ENCODE results near the gene RABGAP1L. TPM values are rescaled to one million over a fixed set of nuclear protein-coding genes. Genes with fewer than 3 reads are reported as not detected.

RABGAP1L gene
- total and polyA plus RNA-seq, 2 of the 4 experiments (the other 2 are of a cell fraction): 7.9 to 26.7 TPM

DNA sequence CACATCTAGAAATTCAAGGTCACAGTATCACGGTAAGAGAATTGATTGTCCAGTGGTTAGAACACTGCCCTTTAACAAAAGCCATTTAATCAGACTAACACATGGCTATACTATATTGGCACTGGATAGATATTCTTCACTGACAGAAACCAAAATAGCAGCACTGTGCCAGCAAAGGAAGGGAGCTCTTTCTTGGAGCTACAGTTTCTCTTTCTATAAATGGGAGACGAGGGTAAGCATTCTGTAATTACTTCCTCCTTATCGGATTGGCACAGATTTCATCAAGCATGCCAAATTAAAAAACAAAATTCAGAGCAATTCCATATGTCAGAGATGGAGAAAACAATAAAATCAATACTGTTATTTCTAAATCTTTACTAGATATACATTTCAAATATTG, 724.7 kb downstream of the RABGAP1L start:
- no TSS peak for BruUV-seq (replicated peaks)
- no peak overlapping the region for H3K23ac ChIP-seq (ENCODE audit: low read depth, low read length)
- intact Hi-C loops (cut with micrococcal nuclease): no loop called here

More for the DNA sequence above, 724.7 kb downstream of the RABGAP1L start:
- H2BK120ac ChIP-seq (ENCODE audit: low read depth, low read length): no peak overlapping the region
- H2BK20ac ChIP-seq (ENCODE audit: low read depth, low read length): no peak overlapping the region
- H3K27me3 ChIP-seq (ENCODE audit: control insufficient read depth, insufficient read depth, low read length): no peaks in the 10 kb centered on the region
- no peak overlapping the region for H3K27ac ChIP-seq (ENCODE audit: insufficient read depth, low read length)
- H3K14ac ChIP-seq (replicated peaks; ENCODE audit: low read depth, low read length): no peak overlapping the region
- no peak for ATAC-seq (ENCODE audit: low read depth)
- H3K9ac ChIP-seq (ENCODE audit: low read depth, low read length): no peak overlapping the region
- H2BK15ac ChIP-seq (ENCODE audit: low read depth, low read length): no peak overlapping the region
- no peak overlapping the region for H3K4ac ChIP-seq (ENCODE audit: low read depth, low read length)
- no peaks in the 10 kb centered on the region for H4K20me1 ChIP-seq (ENCODE audit: insufficient read depth, low read length)
- H3K56ac ChIP-seq (ENCODE audit: extremely low read depth, insufficient read depth, low read length): no peak overlapping the region
- H3K4me1 ChIP-seq (ENCODE audit: control insufficient read depth, insufficient read depth, low read length): no peaks in the 10 kb centered on the region
- no peak overlapping the region for H3K4me3 ChIP-seq (ENCODE audit: insufficient read depth, low read depth, low read length)
- H3K4me2 ChIP-seq (ENCODE audit: low read depth, low read length): no peak overlapping the region
- WGBS, 2 experiments (ENCODE audit: extremely low coverage in 2 of 2, insufficient read length in 1 of 2): no CpG with 5 or more reads among the region's 3 CpGs
- no peaks in the 10 kb centered on the region for H3K36me3 ChIP-seq (ENCODE audit: control insufficient read depth, insufficient read depth, low read length)
- no peak overlapping the region for H4K91ac ChIP-seq (ENCODE audit: insufficient read depth, low read depth, low read length)
- H3K9me3 ChIP-seq (ENCODE audit: control insufficient read depth, insufficient read depth, low read length): no peaks in the 10 kb centered on the region
- H2AFZ ChIP-seq (replicated peaks; ENCODE audit: low read length, poor library complexity): no peak overlapping the region
- H4K8ac ChIP-seq (ENCODE audit: low read depth in 2 of 2, low read length in 2 of 2): no peak overlapping the region
- no peak overlapping the region for H3K18ac ChIP-seq (ENCODE audit: low read depth, low read length)
- POLR2A ChIA-PET (ENCODE audit: unreplicated experiment): no interaction called here
- H3K9me1 ChIP-seq (ENCODE audit: insufficient read depth, low read length): no peaks in the 10 kb centered on the region
- no peak overlapping the region for H4K5ac ChIP-seq (ENCODE audit: low read depth, low read length)
- dilution Hi-C loops (cut with HindIII; ENCODE audit: low sequenced_read_pairs, unreplicated experiment): no loop called here
- H3K79me1 ChIP-seq (ENCODE audit: low read depth in 1 of 2, low read length in 2 of 2): no peaks in the 10 kb centered on the region
- DNase-seq: no peak
- in situ Hi-C loops (cut with MboI; ENCODE audit: low sequenced_read_pairs): no loop called here
- CTCF ChIA-PET: interaction anchor here (0.5 kb wide), 1 partner anchor 44 kb away, joined by 3 read pairs; no protein-coding TSS in a partner anchor
- H2AK5ac ChIP-seq (ENCODE audit: low read depth, low read length): no peak overlapping the region
- no peak overlapping the region for H2AK9ac ChIP-seq (replicated peaks; ENCODE audit: low read depth, low read length, poor library complexity)
- H2BK5ac ChIP-seq (ENCODE audit: low read depth, low read length, poor library complexity, severe bottlenecking): no peak overlapping the region
- TF ChIP-seq RCOR1 (IDR thresholded peaks at IDR 0.05; ENCODE audit: insufficient replicate concordance, low read length): no peak
- TF ChIP-seq CEBPB (IDR thresholded peaks at IDR 0.05; ENCODE audit: low read depth, low read length): no peak
- no peak for TF ChIP-seq MAZ (IDR thresholded peaks at IDR 0.05; ENCODE audit: borderline replicate concordance, low read depth, low read length)
- TF ChIP-seq BHLHE40 (IDR thresholded peaks at IDR 0.05; ENCODE audit: low read depth, low read length): no peak
- TF ChIP-seq SMC3 (IDR thresholded peaks at IDR 0.05; ENCODE audit: low read depth, low read length): no peak
- TF ChIP-seq POLR2A (IDR thresholded peaks at IDR 0.05; ENCODE audit: low read depth, low read length): no peak
- TF ChIP-seq RFX5 (IDR thresholded peaks at IDR 0.05; ENCODE audit: low read depth, low read length): no peak
- no peak for TF ChIP-seq CHD1 (IDR thresholded peaks at IDR 0.05; ENCODE audit: low read depth, low read length)
- TF ChIP-seq, protein P1, sequence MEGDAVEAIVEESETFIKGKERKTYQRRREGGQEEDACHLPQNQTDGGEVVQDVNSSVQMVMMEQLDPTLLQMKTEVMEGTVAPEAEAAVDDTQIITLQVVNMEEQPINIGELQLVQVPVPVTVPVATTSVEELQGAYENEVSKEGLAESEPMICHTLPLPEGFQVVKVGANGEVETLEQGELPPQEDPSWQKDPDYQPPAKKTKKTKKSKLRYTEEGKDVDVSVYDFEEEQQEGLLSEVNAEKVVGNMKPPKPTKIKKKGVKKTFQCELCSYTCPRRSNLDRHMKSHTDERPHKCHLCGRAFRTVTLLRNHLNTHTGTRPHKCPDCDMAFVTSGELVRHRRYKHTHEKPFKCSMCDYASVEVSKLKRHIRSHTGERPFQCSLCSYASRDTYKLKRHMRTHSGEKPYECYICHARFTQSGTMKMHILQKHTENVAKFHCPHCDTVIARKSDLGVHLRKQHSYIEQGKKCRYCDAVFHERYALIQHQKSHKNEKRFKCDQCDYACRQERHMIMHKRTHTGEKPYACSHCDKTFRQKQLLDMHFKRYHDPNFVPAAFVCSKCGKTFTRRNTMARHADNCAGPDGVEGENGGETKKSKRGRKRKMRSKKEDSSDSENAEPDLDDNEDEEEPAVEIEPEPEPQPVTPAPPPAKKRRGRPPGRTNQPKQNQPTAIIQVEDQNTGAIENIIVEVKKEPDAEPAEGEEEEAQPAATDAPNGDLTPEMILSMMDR (conservative IDR thresholded peaks at IDR 0.05; ENCODE audit: low read depth, low read length): no peak
- TF ChIP-seq RAD21 (IDR thresholded peaks at IDR 0.05; ENCODE audit: low read length): no peak
- TF ChIP-seq, protein P2, sequence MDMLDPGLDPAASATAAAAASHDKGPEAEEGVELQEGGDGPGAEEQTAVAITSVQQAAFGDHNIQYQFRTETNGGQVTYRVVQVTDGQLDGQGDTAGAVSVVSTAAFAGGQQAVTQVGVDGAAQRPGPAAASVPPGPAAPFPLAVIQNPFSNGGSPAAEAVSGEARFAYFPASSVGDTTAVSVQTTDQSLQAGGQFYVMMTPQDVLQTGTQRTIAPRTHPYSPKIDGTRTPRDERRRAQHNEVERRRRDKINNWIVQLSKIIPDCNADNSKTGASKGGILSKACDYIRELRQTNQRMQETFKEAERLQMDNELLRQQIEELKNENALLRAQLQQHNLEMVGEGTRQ (IDR thresholded peaks at IDR 0.05; ENCODE audit: low read depth, low read length): no peak
- no peak for TF ChIP-seq NFE2L2 (IDR thresholded peaks at IDR 0.05; ENCODE audit: low read depth, low read length)
- no peak for TF ChIP-seq FOS (IDR thresholded peaks at IDR 0.05; ENCODE audit: low read depth, low read length)
- TF ChIP-seq, protein P3, sequence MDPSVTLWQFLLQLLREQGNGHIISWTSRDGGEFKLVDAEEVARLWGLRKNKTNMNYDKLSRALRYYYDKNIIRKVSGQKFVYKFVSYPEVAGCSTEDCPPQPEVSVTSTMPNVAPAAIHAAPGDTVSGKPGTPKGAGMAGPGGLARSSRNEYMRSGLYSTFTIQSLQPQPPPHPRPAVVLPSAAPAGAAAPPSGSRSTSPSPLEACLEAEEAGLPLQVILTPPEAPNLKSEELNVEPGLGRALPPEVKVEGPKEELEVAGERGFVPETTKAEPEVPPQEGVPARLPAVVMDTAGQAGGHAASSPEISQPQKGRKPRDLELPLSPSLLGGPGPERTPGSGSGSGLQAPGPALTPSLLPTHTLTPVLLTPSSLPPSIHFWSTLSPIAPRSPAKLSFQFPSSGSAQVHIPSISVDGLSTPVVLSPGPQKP (IDR thresholded peaks at IDR 0.05; ENCODE audit: borderline replicate concordance, low read depth, low read length): no peak
- TF ChIP-seq MAFK (IDR thresholded peaks at IDR 0.05; ENCODE audit: low read depth, low read length): no peak
- no peak for TF ChIP-seq MXI1 (IDR thresholded peaks at IDR 0.05; ENCODE audit: borderline replicate concordance, low read depth, low read length)
